ENCODE measurements around the gene SH3D19. TPM values are rescaled to one million over a fixed set of nuclear protein-coding genes. Genes with fewer than 3 reads are reported as not detected.

SH3D19 gene
- total RNA-seq, 1 donor from 2014 or later: 39.3 TPM

DNA sequence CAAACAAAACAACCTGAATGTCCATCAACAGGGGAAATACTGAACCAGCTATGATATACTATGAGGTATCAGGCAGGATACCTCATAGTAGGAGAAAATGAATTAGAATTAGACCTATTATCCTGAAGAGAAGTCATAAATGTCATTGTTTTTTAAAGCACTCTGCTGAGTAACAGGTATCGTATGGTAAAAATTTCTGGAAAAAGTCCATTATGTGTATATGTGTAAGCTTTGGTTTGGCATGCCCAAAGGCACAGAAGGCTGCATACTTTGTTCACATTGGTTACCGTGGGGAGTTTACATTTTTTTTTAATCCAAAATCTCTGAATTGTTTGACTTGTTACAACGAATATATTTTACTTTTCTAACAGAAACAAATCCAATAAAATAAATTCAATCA is 155.5 kb downstream of the SH3D19 start:
- Mint-ChIP-seq H3K27ac (no peak overlapping the region), H3K9me3 (no peaks in the 10 kb centered on the region), H3K36me3 (peaks cover 23% of the 10 kb centered on the region), H3K27me3 (ENCODE audit: insufficient read depth, low read depth) (peaks cover 2% of the 10 kb centered on the region), H3K4me3 (no peak overlapping the region), H3K4me1 (peaks cover 30% of the 10 kb centered on the region)
- Histone ChIP-seq H3K4me2 (peak overlapping the region; percentile 23), H3K27ac (no peak overlapping the region), H3K9ac (no peak overlapping the region), H3K27me3 (no peaks in the 10 kb centered on the region), H4K20me1 (ENCODE audit: low read depth) (peaks cover 17% of the 10 kb centered on the region), H3K79me2 (ENCODE audit: low read depth) (no peaks in the 10 kb centered on the region), H2AFZ (replicated peaks) (no peak overlapping the region), H3K9me3 (ENCODE audit: low read depth) (no peaks in the 10 kb centered on the region), H3K4me1 (peaks cover 40% of the 10 kb centered on the region), H3K36me3 (peaks cover 8% of the 10 kb centered on the region), H3K4me3 (no peak overlapping the region), H3F3A (ENCODE audit: low read depth) (peaks cover 3% of the 10 kb centered on the region)
- DNase-seq (ENCODE audit: low spot score): no peak
- TF ChIP-seq EZH2 (IDR thresholded peaks at IDR 0.05) (no peak), EZH2phosphoT487 (IDR thresholded peaks at IDR 0.05) (no peak)

DNA sequence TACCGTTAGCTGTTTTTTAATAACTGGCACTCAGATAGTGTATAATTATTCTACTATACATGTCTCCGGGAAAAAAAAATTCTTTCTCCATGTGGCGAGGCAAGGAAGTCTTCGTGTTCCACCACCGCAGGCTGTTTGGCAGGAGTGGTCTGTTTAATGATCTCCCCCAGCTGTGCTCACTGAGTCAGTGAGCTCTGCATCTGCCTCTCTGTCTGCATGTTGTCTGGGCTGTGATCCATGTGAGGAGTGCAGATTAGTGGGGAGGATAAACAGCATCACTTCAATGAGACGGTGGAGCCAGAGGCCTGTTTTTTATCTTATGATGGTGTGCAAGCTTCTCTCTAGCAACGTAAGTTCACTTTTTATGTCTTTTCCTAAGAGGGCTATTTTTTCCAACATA is 156.2 kb downstream of the SH3D19 start:
- H3K36me3 Mint-ChIP-seq: peaks cover 19% of the 10 kb centered on the region
- no peak overlapping the region for H3K27ac ChIP-seq

GRCh38 chr4:151167561-151167960 is 157.8 kb downstream of the SH3D19 start:
- Histone ChIP-seq H4K20me1 (ENCODE audit: low read depth) (peaks cover 15% of the 10 kb centered on the region), H3F3A (ENCODE audit: low read depth) (peaks cover 3% of the 10 kb centered on the region), H3K4me2 (no peak overlapping the region), H2AFZ (replicated peaks) (no peak overlapping the region), H3K27me3 (no peaks in the 10 kb centered on the region), H3K4me1 (peaks cover 38% of the 10 kb centered on the region), H3K36me3 (no peaks in the 10 kb centered on the region), H3K9me3 (ENCODE audit: low read depth) (no peaks in the 10 kb centered on the region), H3K9ac (no peak overlapping the region), H3K27ac (no peak overlapping the region), H3K4me3 (no peak overlapping the region), H3K79me2 (ENCODE audit: low read depth) (no peaks in the 10 kb centered on the region)
- Mint-ChIP-seq H3K9me3 (no peaks in the 10 kb centered on the region), H3K27ac (no peak overlapping the region), H3K36me3 (peaks cover 23% of the 10 kb centered on the region), H3K27me3 (ENCODE audit: insufficient read depth, low read depth) (peaks cover 2% of the 10 kb centered on the region), H3K4me3 (no peak overlapping the region), H3K4me1 (peaks cover 30% of the 10 kb centered on the region)
- no peak for DNase-seq (ENCODE audit: low spot score)
- TF ChIP-seq EZH2phosphoT487 (IDR thresholded peaks at IDR 0.05) (no peak), EZH2 (IDR thresholded peaks at IDR 0.05) (no peak), CTCF (IDR thresholded peaks at IDR 0.05) (no peak)

More for the DNA sequence above, 156.2 kb downstream of the SH3D19 start:
- H4K20me1 ChIP-seq (ENCODE audit: low read depth): peaks cover 17% of the 10 kb centered on the region
- no peak overlapping the region for H2AFZ ChIP-seq (replicated peaks)
- H3K27me3 ChIP-seq: no peaks in the 10 kb centered on the region
- peaks cover 3% of the 10 kb centered on the region for H3F3A ChIP-seq (ENCODE audit: low read depth)
- peak overlapping the region; percentile 23 for H3K4me2 ChIP-seq
- peak; percentile 49 for DNase-seq (ENCODE audit: low spot score)
- H3K79me2 ChIP-seq (ENCODE audit: low read depth): no peaks in the 10 kb centered on the region
- Mint-ChIP-seq H3K27me3 (ENCODE audit: insufficient read depth, low read depth) (peaks cover 2% of the 10 kb centered on the region), H3K4me3 (no peak overlapping the region), H3K27ac (no peak overlapping the region), H3K9me3 (no peaks in the 10 kb centered on the region), H3K4me1 (peaks cover 30% of the 10 kb centered on the region)
- no peak overlapping the region for H3K4me3 ChIP-seq
- H3K9me3 ChIP-seq (ENCODE audit: low read depth): no peaks in the 10 kb centered on the region
- peaks cover 40% of the 10 kb centered on the region for H3K4me1 ChIP-seq
- no peak for TF ChIP-seq EZH2phosphoT487 (IDR thresholded peaks at IDR 0.05)
- no peak for TF ChIP-seq CTCF (IDR thresholded peaks at IDR 0.05)
- no peak overlapping the region for H3K9ac ChIP-seq
- peaks cover 8% of the 10 kb centered on the region for H3K36me3 ChIP-seq

DNA sequence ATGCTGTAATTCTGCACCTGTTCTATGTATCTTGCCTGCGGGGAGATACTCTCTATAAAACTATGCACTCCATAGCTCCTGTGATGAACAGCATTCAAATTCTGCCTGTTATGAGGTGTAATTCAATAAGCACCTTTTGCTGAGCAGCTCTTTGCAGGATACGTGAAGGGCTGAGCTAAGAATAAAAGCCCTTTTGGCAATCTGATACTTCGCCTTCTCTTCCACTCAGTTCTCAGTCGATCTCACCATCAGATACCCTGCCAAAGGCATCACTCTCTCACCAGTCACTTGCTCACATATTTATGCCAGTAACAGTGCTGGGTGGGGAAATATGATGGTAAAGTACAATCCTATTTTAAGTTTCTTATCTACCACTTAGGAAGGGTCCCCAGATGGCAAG is 158.8 kb downstream of the SH3D19 start:
- Histone ChIP-seq H3K4me1 (peaks cover 29% of the 10 kb centered on the region), H3K79me2 (ENCODE audit: low read depth) (no peaks in the 10 kb centered on the region), H3K9me3 (ENCODE audit: low read depth) (no peaks in the 10 kb centered on the region), H3K4me2 (no peak overlapping the region), H2AFZ (replicated peaks) (no peak overlapping the region), H4K20me1 (ENCODE audit: low read depth) (peaks cover 8% of the 10 kb centered on the region), H3K27me3 (no peaks in the 10 kb centered on the region), H3K36me3 (no peaks in the 10 kb centered on the region), H3K27ac (no peak overlapping the region), H3F3A (ENCODE audit: low read depth) (no peaks in the 10 kb centered on the region), H3K9ac (no peak overlapping the region), H3K4me3 (no peak overlapping the region)
- Mint-ChIP-seq H3K9me3 (no peaks in the 10 kb centered on the region), H3K4me3 (no peak overlapping the region), H3K4me1 (peaks cover 30% of the 10 kb centered on the region), H3K27me3 (ENCODE audit: insufficient read depth, low read depth) (peaks cover 2% of the 10 kb centered on the region), H3K27ac (no peak overlapping the region), H3K36me3 (peaks cover 26% of the 10 kb centered on the region)
- DNase-seq (ENCODE audit: low spot score): no peak
- TF ChIP-seq CTCF (IDR thresholded peaks at IDR 0.05) (no peak), EZH2 (IDR thresholded peaks at IDR 0.05) (no peak), EZH2phosphoT487 (IDR thresholded peaks at IDR 0.05) (no peak)
